Lower lobe of right lung (tissue), 2 donors: ENCODE measurements around the gene PCBP4. TPM values are rescaled to one million over a fixed set of nuclear protein-coding genes. Genes with fewer than 3 reads are reported as not detected.

Experiments
- ATAC-seq, 2 donors: fragments of 200-7000 bp; cut with Tn5 transposase; one replicate each; pipeline ENCODE4 v1.9.1; 2020 to 2022; ENCODE audit warnings: mild to moderate bottlenecking in 2 of 2, moderate library complexity in 2 of 2
- DNase-seq: peaks from one replicate; pipeline ENCODE4 v3.0.0-alpha.2; 2020
- H3K27ac ChIP-seq: fragments of 200-600 bp; one replicate; pipeline ENCODE4 v1.8.0; 2022
- H3K27me3 ChIP-seq: fragments of 200-600 bp; one replicate; pipeline ENCODE4 v1.8.0; 2022; ENCODE audit warnings: low read depth
- H3K36me3 ChIP-seq: fragments of 200-600 bp; one replicate; pipeline ENCODE4 v1.8.0; 2022; ENCODE audit warnings: mild to moderate bottlenecking
- H3K4me1 ChIP-seq: fragments of 200-600 bp; one replicate; pipeline ENCODE4 v1.8.0; 2022
- H3K4me3 ChIP-seq: fragments of 200-600 bp; one replicate; pipeline ENCODE4 v1.8.0; 2022; ENCODE audit warnings: mild to moderate bottlenecking
- H3K9me3 ChIP-seq: fragments of 200-600 bp; one replicate; pipeline ENCODE4 v1.8.0; 2022
- CTCF ChIP-seq: fragments of 200-600 bp; IDR thresholded peaks from one replicate; pipeline ENCODE4 v1.8.0; 2022; ENCODE audit warnings: antibody characterized with exemption, mild to moderate bottlenecking
- intact Hi-C: fragments of 100-400 bp; cut with DNase I; formaldehyde crosslinking; loops from one replicate; pipeline ENCODE4 v1.11.0; 2022
- total RNA-seq: library from RNA; stranded (reverse); fragmentation: NEBNext Ultra II Directional; extraction: Animal tissue kit (Norgen Biotek cat#: 25700); gene quantifications from one replicate; pipeline ENCODE4 v1.2.1, GENCODE V29; 2021
- donor health status: DM: no; HTN: yes; CAD: no; lungs with severe emphysema.

Gene PCBP4
- total RNA-seq, 1 donor from 2014 or later, result 24.6 TPM

- Histone ChIP-seq H3K4me1 (peaks cover 6% of the 10 kb centered on the region), H3K9me3 (no peaks in the 10 kb centered on the region), H3K27me3 (no peaks in the 10 kb centered on the region), H3K36me3 (peaks cover 67% of the 10 kb centered on the region), H3K4me3 (no peak overlapping the region), H3K27ac (no peak overlapping the region)
- no peak for TF ChIP-seq CTCF
- DNase-seq, result no peak
- ATAC-seq, result no peak
- intact Hi-C loops, result no loop called here
Observed at GRCh38 chr3:51934991-51935885, 32.0 kb downstream of the PCBP4 start.

GRCh38 chr3:51934139-51934850 is 33.0 kb downstream of the PCBP4 start:
- Histone ChIP-seq H3K4me3 (no peak overlapping the region), H3K36me3 (peaks cover 67% of the 10 kb centered on the region), H3K27ac (no peak overlapping the region), H3K4me1 (no peaks in the 10 kb centered on the region), H3K9me3 (no peaks in the 10 kb centered on the region), H3K27me3 (no peaks in the 10 kb centered on the region)
- ATAC-seq, result no peak
- no peak for DNase-seq
- TF ChIP-seq CTCF, result no peak
- intact Hi-C loops, result no loop called here

- Histone ChIP-seq H3K27me3 (no peaks in the 10 kb centered on the region), H3K36me3 (peaks cover 62% of the 10 kb centered on the region), H3K4me1 (no peaks in the 10 kb centered on the region), H3K27ac (no peak overlapping the region), H3K4me3 (no peak overlapping the region), H3K9me3 (no peaks in the 10 kb centered on the region)
- intact Hi-C loops, result no loop called here
- DNase-seq (no peak), ATAC-seq (no peak)
- no peak for TF ChIP-seq CTCF
Observed at GRCh38 chr3:51933471-51934138, 33.6 kb downstream of the PCBP4 start.

- DNase-seq, result no peak
- Histone ChIP-seq H3K4me1 (no peaks in the 10 kb centered on the region), H3K9me3 (no peaks in the 10 kb centered on the region), H3K36me3 (peaks cover 54% of the 10 kb centered on the region), H3K27ac (no peak overlapping the region), H3K27me3 (no peaks in the 10 kb centered on the region), H3K4me3 (no peak overlapping the region)
- ATAC-seq, result no peak
- no peak for TF ChIP-seq CTCF
- intact Hi-C loops, result no loop called here
Observed at GRCh38 chr3:51932471-51933370, 34.5 kb downstream of the PCBP4 start.

- no peak for ATAC-seq
- no peak overlapping the region for H3K4me3 ChIP-seq
- H3K4me1 ChIP-seq, result no peaks in the 10 kb centered on the region
- DNase-seq, result no peak
- no peaks in the 10 kb centered on the region for H3K27me3 ChIP-seq
- no peaks in the 10 kb centered on the region for H3K9me3 ChIP-seq
- no peak for TF ChIP-seq CTCF
- intact Hi-C loops, result no loop called here
- H3K36me3 ChIP-seq, result peaks cover 44% of the 10 kb centered on the region
- no peak overlapping the region for H3K27ac ChIP-seq
Observed at GRCh38 chr3:51931756-51932155, 35.5 kb downstream of the PCBP4 start.
